Measurements from ENCODE around the gene PXDC1.

PXDC1 gene

DNA sequence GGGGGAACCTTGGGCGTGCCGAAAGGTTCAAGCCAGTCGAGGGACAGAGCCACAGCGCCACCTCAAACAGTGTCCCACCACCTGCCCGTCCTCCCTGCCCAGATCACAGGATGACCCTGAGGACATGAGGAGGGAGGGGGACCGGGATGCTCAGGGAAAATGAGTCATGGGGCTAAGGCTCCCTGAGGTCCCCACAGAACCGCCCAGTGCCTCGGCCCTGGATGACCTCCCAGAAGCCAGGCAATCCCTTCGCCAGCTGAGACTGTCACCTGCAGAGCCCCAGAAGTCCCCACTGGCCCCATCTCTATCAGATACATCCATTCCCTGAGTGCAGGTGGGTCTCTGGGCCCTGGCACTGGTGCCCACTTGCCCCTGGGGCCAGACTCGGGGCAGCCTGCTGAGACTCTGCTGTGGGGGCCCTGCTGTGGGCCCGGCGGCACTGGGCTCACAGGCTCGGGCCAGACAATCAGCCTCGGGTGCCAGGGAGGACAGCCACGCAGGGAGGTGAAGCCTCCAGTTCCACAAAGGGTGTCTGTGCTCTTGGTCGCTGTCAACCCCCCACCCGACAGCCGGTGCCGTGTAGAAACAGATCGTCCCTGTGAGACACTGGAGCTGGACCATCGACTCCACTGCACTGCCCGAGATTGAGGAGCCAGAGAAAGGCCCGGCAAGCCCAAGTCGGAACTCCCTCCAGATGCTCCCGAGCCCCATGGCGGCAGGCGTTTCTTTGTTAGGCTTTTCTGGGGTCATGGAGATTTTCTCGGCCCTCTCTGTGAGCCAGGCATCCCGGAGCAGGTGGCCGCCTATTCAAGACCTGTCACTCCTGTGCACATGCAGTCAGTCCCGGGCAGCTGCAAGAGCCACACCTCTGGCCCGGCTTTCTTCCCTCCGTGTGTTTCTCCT is 26.1 kb downstream of the PXDC1 start:
- H3K36me3 ChIP-seq (ENCODE audit: insufficient read depth, low read length) = no peaks in the 10 kb centered on the region

GRCh38 chr6:3724451-3725144 is 26.9 kb downstream of the PXDC1 start:
- no peaks in the 10 kb centered on the region for H3K27me3 ChIP-seq (ENCODE audit: insufficient read depth, low read length, poor library complexity, severe bottlenecking)
- H3F3A ChIP-seq (ENCODE audit: low read depth) = no peaks in the 10 kb centered on the region
- no peaks in the 10 kb centered on the region for H3K9me3 ChIP-seq (ENCODE audit: insufficient read depth, low read depth, low read length)
- H3K9me2 ChIP-seq (replicated peaks; ENCODE audit: low read depth, low read length) = no peaks in the 10 kb centered on the region
- no peak overlapping the region for H3K4me3 ChIP-seq (ENCODE audit: low read length, poor library complexity, severe bottlenecking)
- no peaks in the 10 kb centered on the region for H3K4me1 ChIP-seq (ENCODE audit: insufficient read depth, low read length, poor library complexity, severe bottlenecking)
- no peak overlapping the region for H3K4me2 ChIP-seq (ENCODE audit: low read depth, low read length, poor library complexity, severe bottlenecking)
- H4K20me1 ChIP-seq (ENCODE audit: insufficient read depth, low read length, poor library complexity, severe bottlenecking) = no peaks in the 10 kb centered on the region
- TF ChIP-seq CTCF (conservative IDR thresholded peaks at IDR 0.05; ENCODE audit: low read length) (no peak), EZH2phosphoT487 (IDR thresholded peaks at IDR 0.05; ENCODE audit: borderline replicate concordance) (no peak)
- no peak overlapping the region for H3K9ac ChIP-seq (ENCODE audit: low read depth, low read length, poor library complexity, severe bottlenecking)
- H2AFZ ChIP-seq (ENCODE audit: low read length) = no peak overlapping the region
- H3K36me3 ChIP-seq (ENCODE audit: insufficient read depth, low read length) = no peaks in the 10 kb centered on the region
- no peaks in the 10 kb centered on the region for H3K79me2 ChIP-seq (ENCODE audit: insufficient read depth, low read length)

More for the DNA sequence above, 26.1 kb downstream of the PXDC1 start:
- no peaks in the 10 kb centered on the region for H3K9me3 ChIP-seq (ENCODE audit: insufficient read depth, low read depth, low read length)
- no peaks in the 10 kb centered on the region for H3K79me2 ChIP-seq (ENCODE audit: insufficient read depth, low read length)
- no peak overlapping the region for H3K4me3 ChIP-seq (ENCODE audit: low read length, poor library complexity, severe bottlenecking)
- no peak overlapping the region for H2AFZ ChIP-seq (ENCODE audit: low read length)
- H3K4me2 ChIP-seq (ENCODE audit: low read depth, low read length, poor library complexity, severe bottlenecking) = no peak overlapping the region
- H3K27me3 ChIP-seq (ENCODE audit: insufficient read depth, low read length, poor library complexity, severe bottlenecking) = no peaks in the 10 kb centered on the region
- H4K20me1 ChIP-seq (ENCODE audit: insufficient read depth, low read length, poor library complexity, severe bottlenecking) = no peaks in the 10 kb centered on the region
- H3F3A ChIP-seq (ENCODE audit: low read depth) = no peaks in the 10 kb centered on the region
- TF ChIP-seq EZH2phosphoT487 (IDR thresholded peaks at IDR 0.05; ENCODE audit: borderline replicate concordance) (no peak), CTCF (conservative IDR thresholded peaks at IDR 0.05; ENCODE audit: low read length) (no peak)
- H3K9ac ChIP-seq (ENCODE audit: low read depth, low read length, poor library complexity, severe bottlenecking) = no peak overlapping the region
- no peaks in the 10 kb centered on the region for H3K9me2 ChIP-seq (replicated peaks; ENCODE audit: low read depth, low read length)
- no peaks in the 10 kb centered on the region for H3K4me1 ChIP-seq (ENCODE audit: insufficient read depth, low read length, poor library complexity, severe bottlenecking)

DNA sequence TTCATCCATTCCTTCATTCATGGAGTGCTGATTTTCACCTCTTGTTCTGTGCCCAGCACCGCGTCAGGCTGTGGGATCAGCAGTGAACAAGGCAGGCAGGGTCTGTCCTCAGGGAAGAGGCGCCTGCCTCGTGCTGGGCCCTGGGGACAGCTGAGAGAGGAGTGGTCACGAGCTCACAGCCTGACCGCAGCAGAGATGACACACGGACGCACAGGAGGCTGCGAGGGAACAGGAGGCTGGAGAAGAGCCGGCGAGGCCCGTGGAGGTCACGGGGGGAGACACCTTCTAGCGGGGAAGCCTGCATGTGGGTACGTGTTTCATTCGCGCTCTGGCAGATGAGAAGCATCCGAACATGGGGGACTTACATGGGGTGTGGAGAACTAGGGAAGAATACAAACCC is 27.5 kb downstream of the PXDC1 start:
- H3K4me3 ChIP-seq (ENCODE audit: low read length, poor library complexity, severe bottlenecking) = no peak overlapping the region
- TF ChIP-seq EZH2phosphoT487 (IDR thresholded peaks at IDR 0.05; ENCODE audit: borderline replicate concordance) = no peak
- no peaks in the 10 kb centered on the region for H3K9me2 ChIP-seq (replicated peaks; ENCODE audit: low read depth, low read length)
- no peaks in the 10 kb centered on the region for H3K9me3 ChIP-seq (ENCODE audit: insufficient read depth, low read depth, low read length)
- H3K4me2 ChIP-seq (ENCODE audit: low read depth, low read length, poor library complexity, severe bottlenecking) = no peak overlapping the region
- peaks cover 4% of the 10 kb centered on the region for H3K4me1 ChIP-seq (ENCODE audit: insufficient read depth, low read length, poor library complexity, severe bottlenecking)
- H3K27me3 ChIP-seq (ENCODE audit: insufficient read depth, low read length, poor library complexity, severe bottlenecking) = no peaks in the 10 kb centered on the region
- no peaks in the 10 kb centered on the region for H3K36me3 ChIP-seq (ENCODE audit: insufficient read depth, low read length)
- H2AFZ ChIP-seq (ENCODE audit: low read length) = no peak overlapping the region
- H3F3A ChIP-seq (ENCODE audit: low read depth) = no peaks in the 10 kb centered on the region
- H3K79me2 ChIP-seq (ENCODE audit: insufficient read depth, low read length) = no peaks in the 10 kb centered on the region
- H3K9ac ChIP-seq (ENCODE audit: low read depth, low read length, poor library complexity, severe bottlenecking) = no peak overlapping the region
- H4K20me1 ChIP-seq (ENCODE audit: insufficient read depth, low read length, poor library complexity, severe bottlenecking) = no peaks in the 10 kb centered on the region

Data from Loucy (cell line).